Measurements from ENCODE around the gene ZNF853. TPM values are rescaled to one million over a fixed set of nuclear protein-coding genes. Genes with fewer than 3 reads are reported as not detected.

ZNF853 gene
- total RNA-seq, 1 experiment from 2014 or later: 1.4 TPM

GRCh38 chr7:6607651-6608051, 7.8 kb upstream of the ZNF853 start:
- no peaks in the 10 kb centered on the region for H3K9me3 ChIP-seq (ENCODE audit: control insufficient read depth, insufficient read depth, low read depth, low read length)
- ATAC-seq (no peak), DNase-seq (ENCODE audit: low read depth, low spot score) (no peak)
- no peaks in the 10 kb centered on the region for H3K36me3 ChIP-seq (ENCODE audit: control insufficient read depth, insufficient read depth, low read length)
- no peaks in the 10 kb centered on the region for H3K4me1 ChIP-seq (ENCODE audit: control insufficient read depth, insufficient read depth, low read length)
- no TSS peak for BruUV-seq (replicated peaks)
- CTCF ChIA-PET: no interaction called here
- POLR2A ChIA-PET: no interaction called here
- H3K4me3 ChIP-seq (ENCODE audit: low read depth in 2 of 2, low read length in 2 of 2): no peak overlapping the region
- no peak for TF ChIP-seq SIN3A (IDR thresholded peaks at IDR 0.05; ENCODE audit: borderline replicate concordance, insufficient read depth, low read depth, low read length)
- TF ChIP-seq, protein P1, sequence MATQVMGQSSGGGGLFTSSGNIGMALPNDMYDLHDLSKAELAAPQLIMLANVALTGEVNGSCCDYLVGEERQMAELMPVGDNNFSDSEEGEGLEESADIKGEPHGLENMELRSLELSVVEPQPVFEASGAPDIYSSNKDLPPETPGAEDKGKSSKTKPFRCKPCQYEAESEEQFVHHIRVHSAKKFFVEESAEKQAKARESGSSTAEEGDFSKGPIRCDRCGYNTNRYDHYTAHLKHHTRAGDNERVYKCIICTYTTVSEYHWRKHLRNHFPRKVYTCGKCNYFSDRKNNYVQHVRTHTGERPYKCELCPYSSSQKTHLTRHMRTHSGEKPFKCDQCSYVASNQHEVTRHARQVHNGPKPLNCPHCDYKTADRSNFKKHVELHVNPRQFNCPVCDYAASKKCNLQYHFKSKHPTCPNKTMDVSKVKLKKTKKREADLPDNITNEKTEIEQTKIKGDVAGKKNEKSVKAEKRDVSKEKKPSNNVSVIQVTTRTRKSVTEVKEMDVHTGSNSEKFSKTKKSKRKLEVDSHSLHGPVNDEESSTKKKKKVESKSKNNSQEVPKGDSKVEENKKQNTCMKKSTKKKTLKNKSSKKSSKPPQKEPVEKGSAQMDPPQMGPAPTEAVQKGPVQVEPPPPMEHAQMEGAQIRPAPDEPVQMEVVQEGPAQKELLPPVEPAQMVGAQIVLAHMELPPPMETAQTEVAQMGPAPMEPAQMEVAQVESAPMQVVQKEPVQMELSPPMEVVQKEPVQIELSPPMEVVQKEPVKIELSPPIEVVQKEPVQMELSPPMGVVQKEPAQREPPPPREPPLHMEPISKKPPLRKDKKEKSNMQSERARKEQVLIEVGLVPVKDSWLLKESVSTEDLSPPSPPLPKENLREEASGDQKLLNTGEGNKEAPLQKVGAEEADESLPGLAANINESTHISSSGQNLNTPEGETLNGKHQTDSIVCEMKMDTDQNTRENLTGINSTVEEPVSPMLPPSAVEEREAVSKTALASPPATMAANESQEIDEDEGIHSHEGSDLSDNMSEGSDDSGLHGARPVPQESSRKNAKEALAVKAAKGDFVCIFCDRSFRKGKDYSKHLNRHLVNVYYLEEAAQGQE (IDR thresholded peaks at IDR 0.05; ENCODE audit: insufficient read depth in 1 of 2, low read depth in 2 of 2, low read length in 1 of 2): no peak
- TF ChIP-seq TCF7L2 (IDR thresholded peaks at IDR 0.05; ENCODE audit: low read depth, low read length): no peak
- no peak for TF ChIP-seq POLR2AphosphoS5 (IDR thresholded peaks at IDR 0.05; ENCODE audit: low read depth, low read length)
- TF ChIP-seq CTCF (IDR thresholded peaks at IDR 0.05): no peak
- H3K27ac ChIP-seq (ENCODE audit: low read length): no peak overlapping the region
- intact Hi-C loops (cut with micrococcal nuclease; ENCODE audit: unreplicated experiment) (no loop called here), in situ Hi-C loops (cut with HindIII; ENCODE audit: low pct_unique_long_range_greater_than_20kb, low sequenced_read_pairs) (no loop called here)
- H3K27me3 ChIP-seq (ENCODE audit: control insufficient read depth, insufficient read depth, low read length): no peaks in the 10 kb centered on the region

- no peak for ATAC-seq
- Histone ChIP-seq H3K9me3 (ENCODE audit: control insufficient read depth, insufficient read depth, low read depth, low read length) (no peaks in the 10 kb centered on the region), H3K36me3 (ENCODE audit: control insufficient read depth, insufficient read depth, low read length) (no peaks in the 10 kb centered on the region), H3K4me3 (ENCODE audit: low read depth in 2 of 2, low read length in 2 of 2) (no peak overlapping the region), H3K27ac (ENCODE audit: low read length) (no peak overlapping the region), H3K27me3 (ENCODE audit: control insufficient read depth, insufficient read depth, low read length) (no peaks in the 10 kb centered on the region), H3K4me1 (ENCODE audit: control insufficient read depth, insufficient read depth, low read length) (no peaks in the 10 kb centered on the region)
- ChIA-PET CTCF (interaction anchor here (0.6 kb wide), 1 partner anchor 51 kb away, joined by 6 read pairs; no protein-coding TSS in a partner anchor), POLR2A (no interaction called here)
- no TSS peak for BruUV-seq (replicated peaks)
- intact Hi-C loops (cut with micrococcal nuclease; ENCODE audit: unreplicated experiment): no loop called here
- DNase-seq (ENCODE audit: low read depth, low spot score): no peak
- TF ChIP-seq SIN3A (IDR thresholded peaks at IDR 0.05; ENCODE audit: borderline replicate concordance, insufficient read depth, low read depth, low read length) (no peak), POLR2AphosphoS5 (IDR thresholded peaks at IDR 0.05; ENCODE audit: low read depth, low read length) (no peak), CTCF (IDR thresholded peaks at IDR 0.05) (no peak), TCF7L2 (IDR thresholded peaks at IDR 0.05; ENCODE audit: low read depth, low read length) (no peak)
- TF ChIP-seq, protein P1 (IDR thresholded peaks at IDR 0.05; ENCODE audit: insufficient read depth in 1 of 2, low read depth in 2 of 2, low read length in 1 of 2): no peak
- in situ Hi-C loops (cut with HindIII; ENCODE audit: low pct_unique_long_range_greater_than_20kb, low sequenced_read_pairs): no loop called here
These were observed 7.3 kb upstream of the ZNF853 start for GRCh38 chr7:6608081-6608480.
